Left lung (tissue), 10 donors: Measurements from ENCODE around the gene SRI. TPM values are rescaled to one million over a fixed set of nuclear protein-coding genes. Genes with fewer than 3 reads are reported as not detected.

Source experiments
- ATAC-seq: fragments of 200-7000 bp; cut with Tn5 transposase; one replicate; pipeline ENCODE4 v1.9.1; 2020; ENCODE audit warnings: moderate library complexity
- DNase-seq, 4 donors: peaks; one replicate each; pipeline ENCODE4 v3.0.0-alpha.2; 2013 to 2020
- H3K27ac ChIP-seq, 2 donors: fragments of 200-600 bp; sonication (generic) in 1 of 2; one replicate each; pipeline versions ENCODE4 v1.5.0 to v1.8.0; 2020 to 2021
- H3K27me3 ChIP-seq, 2 donors: fragments of 200-600 bp; sonication (generic) in 1 of 2; one replicate each; pipeline versions ENCODE4 v1.5.0 to v1.8.0; 2020 to 2021
- H3K36me3 ChIP-seq, 2 donors: fragments of 200-600 bp; sonication (generic) in 1 of 2; one replicate each; pipeline versions ENCODE4 v1.5.0 to v1.8.0; 2020 to 2021
- H3K4me1 ChIP-seq, 2 donors: fragments of 200-600 bp; one replicate each; pipeline ENCODE4 v1.8.0; 2021
- H3K4me3 ChIP-seq, 2 donors: fragments of 200-600 bp; sonication (generic) in 1 of 2; one replicate each; pipeline versions ENCODE4 v1.5.0 to v1.8.0; 2020 to 2021; ENCODE audit warnings: mild to moderate bottlenecking in 1 of 2
- H3K9me3 ChIP-seq, 2 donors: fragments of 200-600 bp; sonication (generic) in 1 of 2; one replicate each; pipeline versions ENCODE4 v1.5.0 to v1.8.0; 2020 to 2021
- intact Hi-C, 2 donors: fragments of 100-400 bp; cut with DNase I; formaldehyde crosslinking; loops; one replicate each; pipeline versions ENCODE4 v1.11.2 to v1.14.2; 2022
- polyA plus RNA-seq, 6 donors: library from polyadenylated mRNA; unstranded; fragments of 120-200 nt; gene quantifications; one replicate each; pipeline ENCODE4 v1.2.1, GENCODE V29; 2013; ENCODE audit not compliant: insufficient read length in 6 of 6
- total RNA-seq, 2 donors: library from RNA; stranded (reverse); fragmentation: NEBNext Ultra II Directional; extraction: Animal tissue kit (Norgen Biotek cat#: 25700); gene quantifications; one replicate each; pipeline ENCODE4 v1.2.1, GENCODE V29; 2021
- TF ChIP-seq, protein P1 (sequence below), 2 donors: fragments of 200-600 bp; sonication (generic) in 1 of 2; IDR thresholded peaks; one replicate each; pipeline versions ENCODE4 v1.5.0 to v1.8.0; 2021; ENCODE audit warnings: antibody characterized with exemption in 2 of 2
- donor health status: DM: no; HTN: yes; CAD: no.
- donor health status: DM: no; HTN: no; CAD: no.

The SRI gene
- total and polyA plus RNA-seq, 8 donors = 121 to 189 (median 163) TPM

- Histone ChIP-seq H3K27me3 (no peaks in the 10 kb centered on the region), H3K36me3 (no peaks in the 10 kb centered on the region), H3K9me3 (no peaks in the 10 kb centered on the region), H3K27ac (no peak overlapping the region), H3K4me3 (no peak overlapping the region), H3K4me1 (peaks cover 0 to 3% of the 10 kb centered on the region in 2 donors)
- intact Hi-C loops = loop anchor here in 1 of 2 donors (5.0 kb wide), 1 partner anchor 122 kb away; no protein-coding TSS in a partner anchor
- TF ChIP-seq, protein P1, sequence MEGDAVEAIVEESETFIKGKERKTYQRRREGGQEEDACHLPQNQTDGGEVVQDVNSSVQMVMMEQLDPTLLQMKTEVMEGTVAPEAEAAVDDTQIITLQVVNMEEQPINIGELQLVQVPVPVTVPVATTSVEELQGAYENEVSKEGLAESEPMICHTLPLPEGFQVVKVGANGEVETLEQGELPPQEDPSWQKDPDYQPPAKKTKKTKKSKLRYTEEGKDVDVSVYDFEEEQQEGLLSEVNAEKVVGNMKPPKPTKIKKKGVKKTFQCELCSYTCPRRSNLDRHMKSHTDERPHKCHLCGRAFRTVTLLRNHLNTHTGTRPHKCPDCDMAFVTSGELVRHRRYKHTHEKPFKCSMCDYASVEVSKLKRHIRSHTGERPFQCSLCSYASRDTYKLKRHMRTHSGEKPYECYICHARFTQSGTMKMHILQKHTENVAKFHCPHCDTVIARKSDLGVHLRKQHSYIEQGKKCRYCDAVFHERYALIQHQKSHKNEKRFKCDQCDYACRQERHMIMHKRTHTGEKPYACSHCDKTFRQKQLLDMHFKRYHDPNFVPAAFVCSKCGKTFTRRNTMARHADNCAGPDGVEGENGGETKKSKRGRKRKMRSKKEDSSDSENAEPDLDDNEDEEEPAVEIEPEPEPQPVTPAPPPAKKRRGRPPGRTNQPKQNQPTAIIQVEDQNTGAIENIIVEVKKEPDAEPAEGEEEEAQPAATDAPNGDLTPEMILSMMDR (IDR thresholded peaks at IDR 0.05) = no peak
- ATAC-seq = no peak
- DNase-seq = no peak
Measured at GRCh38 chr7:88239852-88240251, 20.0 kb upstream of the SRI start.

DNA sequence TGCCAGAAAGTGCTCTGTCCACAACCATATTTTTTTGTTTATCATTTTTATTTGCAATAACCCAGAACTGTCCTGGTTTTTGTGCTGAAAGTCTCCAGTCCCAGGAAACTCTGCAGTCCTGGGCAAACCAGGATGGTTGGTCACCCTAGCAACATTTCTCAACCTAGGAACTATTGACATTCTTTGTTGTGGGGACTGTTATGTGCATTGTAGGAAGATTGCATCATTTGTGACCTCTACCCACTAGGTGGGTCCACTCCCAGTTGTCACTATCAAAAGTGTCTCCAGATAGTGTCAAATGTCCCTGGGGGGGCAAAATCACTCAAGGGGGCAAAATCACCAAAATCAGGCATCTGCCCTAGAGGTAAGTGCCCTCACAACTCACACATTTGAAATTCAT, 14.0 kb upstream of the SRI start:
- TF ChIP-seq, protein P1 (IDR thresholded peaks at IDR 0.05) = no peak
- peak; percentile 33 for ATAC-seq
- Histone ChIP-seq H3K27ac (no peak overlapping the region), H3K9me3 (no peaks in the 10 kb centered on the region), H3K4me3 (no peak overlapping the region), H3K27me3 (no peaks in the 10 kb centered on the region), H3K4me1 (no peaks in the 10 kb centered on the region), H3K36me3 (no peaks in the 10 kb centered on the region)
- no peak for DNase-seq
- intact Hi-C loops = no loop called here

DNA sequence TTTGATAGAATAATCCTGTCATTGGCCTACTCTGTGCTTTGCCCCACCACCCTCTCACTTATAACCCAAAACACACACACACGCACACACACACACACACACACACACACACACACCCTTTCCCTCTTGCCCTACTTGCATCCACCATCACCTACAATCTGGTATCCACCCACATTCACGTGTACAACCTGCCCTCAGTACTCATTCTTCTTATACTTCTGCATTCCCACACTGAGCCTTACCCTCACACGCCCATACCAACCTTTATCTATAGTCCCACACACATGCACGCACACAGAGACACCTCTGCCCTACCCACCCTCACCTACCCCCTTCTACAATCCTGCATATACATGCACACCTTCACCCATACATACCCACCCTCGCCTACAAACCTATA, 10.8 kb upstream of the SRI start:
- intact Hi-C loops = no loop called here
- DNase-seq (no peak), ATAC-seq (no peak)
- TF ChIP-seq, protein P1 (IDR thresholded peaks at IDR 0.05) = no peak
- H3K4me3 ChIP-seq = no peak overlapping the region
- no peaks in the 10 kb centered on the region for H3K27me3 ChIP-seq
- peaks cover 0 to 8% of the 10 kb centered on the region in 2 donors for H3K4me1 ChIP-seq
- H3K9me3 ChIP-seq = no peaks in the 10 kb centered on the region
- H3K27ac ChIP-seq = no peak overlapping the region
- no peaks in the 10 kb centered on the region for H3K36me3 ChIP-seq

- no peak overlapping the region for H3K27ac ChIP-seq
- TF ChIP-seq, protein P1 (IDR thresholded peaks at IDR 0.05) = no peak
- no peaks in the 10 kb centered on the region for H3K27me3 ChIP-seq
- H3K36me3 ChIP-seq = no peaks in the 10 kb centered on the region
- no peak overlapping the region for H3K4me3 ChIP-seq
- DNase-seq (no peak), ATAC-seq (no peak)
- intact Hi-C loops = no loop called here
- peaks cover 0 to 8% of the 10 kb centered on the region in 2 donors for H3K4me1 ChIP-seq
- H3K9me3 ChIP-seq = no peaks in the 10 kb centered on the region
Measured at GRCh38 chr7:88229302-88229995, 9.6 kb upstream of the SRI start.

DNA sequence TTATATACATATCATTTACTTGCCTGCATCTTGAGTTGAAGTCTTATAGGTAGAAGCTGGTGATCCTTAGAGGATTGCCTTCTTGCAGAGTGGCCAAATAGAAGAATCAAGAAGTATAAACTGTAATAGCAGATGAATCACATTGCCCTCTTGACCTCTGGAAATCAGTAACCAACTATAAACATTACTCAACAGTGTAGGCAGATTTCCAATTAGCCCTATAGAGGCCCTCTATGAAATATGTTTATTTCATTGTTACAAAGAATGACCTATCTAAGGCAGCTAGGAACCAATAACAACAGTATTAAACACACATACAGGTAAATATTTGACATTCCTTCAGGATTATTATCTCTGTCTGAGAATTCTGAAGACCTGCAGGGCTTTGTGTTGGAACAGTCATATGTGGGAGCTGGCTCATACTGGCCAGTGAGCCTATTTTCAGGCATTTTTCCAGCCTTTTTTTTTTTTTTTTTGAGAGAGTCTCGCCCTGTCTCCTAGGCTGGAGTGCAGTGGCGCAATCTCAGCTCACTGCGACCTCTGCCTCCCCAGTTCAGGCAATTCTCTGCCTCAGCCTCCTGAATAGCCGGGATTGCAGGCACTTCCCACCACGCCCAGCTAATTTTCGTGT, 7.2 kb upstream of the SRI start:
- intact Hi-C loops = no loop called here
- H3K4me1 ChIP-seq = peaks cover 0 to 11% of the 10 kb centered on the region in 2 donors
- no peaks in the 10 kb centered on the region for H3K36me3 ChIP-seq
- H3K4me3 ChIP-seq = no peak overlapping the region
- peak; percentile 89 for ATAC-seq
- TF ChIP-seq, protein P1 (IDR thresholded peaks at IDR 0.05) = no peak
- DNase-seq = peak in 2 of 4 donors; percentile 67 to 76
- H3K9me3 ChIP-seq = no peaks in the 10 kb centered on the region
- no peaks in the 10 kb centered on the region for H3K27me3 ChIP-seq
- H3K27ac ChIP-seq = no peak overlapping the region
